ENCODE measurements around the gene TREML2.

DNA sequence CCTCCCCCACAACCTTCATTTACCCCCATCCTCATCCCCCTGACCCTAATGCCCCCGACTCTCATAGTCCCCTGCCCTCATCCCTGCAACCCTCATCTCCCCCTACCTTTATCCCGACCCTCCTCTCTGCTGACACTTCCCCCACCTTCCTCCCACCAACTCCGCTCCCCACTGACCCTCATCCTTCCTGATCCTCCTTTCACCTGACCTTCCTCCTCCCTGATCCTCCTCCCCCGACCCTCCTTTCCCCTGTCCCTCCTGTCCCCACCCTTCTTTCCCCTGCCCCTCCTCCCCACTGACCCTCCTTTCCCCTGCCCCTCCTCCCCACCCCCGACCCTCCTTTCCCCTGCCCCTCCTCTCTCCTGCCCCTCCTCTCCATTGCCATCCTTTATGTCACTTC lies 7.1 kb downstream of the TREML2 start:
- TF ChIP-seq, protein P1, sequence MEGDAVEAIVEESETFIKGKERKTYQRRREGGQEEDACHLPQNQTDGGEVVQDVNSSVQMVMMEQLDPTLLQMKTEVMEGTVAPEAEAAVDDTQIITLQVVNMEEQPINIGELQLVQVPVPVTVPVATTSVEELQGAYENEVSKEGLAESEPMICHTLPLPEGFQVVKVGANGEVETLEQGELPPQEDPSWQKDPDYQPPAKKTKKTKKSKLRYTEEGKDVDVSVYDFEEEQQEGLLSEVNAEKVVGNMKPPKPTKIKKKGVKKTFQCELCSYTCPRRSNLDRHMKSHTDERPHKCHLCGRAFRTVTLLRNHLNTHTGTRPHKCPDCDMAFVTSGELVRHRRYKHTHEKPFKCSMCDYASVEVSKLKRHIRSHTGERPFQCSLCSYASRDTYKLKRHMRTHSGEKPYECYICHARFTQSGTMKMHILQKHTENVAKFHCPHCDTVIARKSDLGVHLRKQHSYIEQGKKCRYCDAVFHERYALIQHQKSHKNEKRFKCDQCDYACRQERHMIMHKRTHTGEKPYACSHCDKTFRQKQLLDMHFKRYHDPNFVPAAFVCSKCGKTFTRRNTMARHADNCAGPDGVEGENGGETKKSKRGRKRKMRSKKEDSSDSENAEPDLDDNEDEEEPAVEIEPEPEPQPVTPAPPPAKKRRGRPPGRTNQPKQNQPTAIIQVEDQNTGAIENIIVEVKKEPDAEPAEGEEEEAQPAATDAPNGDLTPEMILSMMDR (IDR thresholded peaks at IDR 0.05; ENCODE audit: low read depth, low read length), result no peak
- TF ChIP-seq EZH2phosphoT487 (IDR thresholded peaks at IDR 0.05; ENCODE audit: low read depth), result no peak
